HCT116 (cell line): ENCODE measurements around the gene C2orf68. TPM values are rescaled to one million over a fixed set of nuclear protein-coding genes. Genes with fewer than 3 reads are reported as not detected.

ENCODE experiments used
- ATAC-seq: fragments of 200-7000 bp; cut with Tn5 transposase; 2 replicates; pipeline ENCODE4 v1.9.1; 2020; ENCODE audit warnings: mild to moderate bottlenecking, moderate library complexity
- BruUV-seq: library from RNA; stranded (reverse); fragments of 400-500 nt; replicated peaks from 2 replicates; lab custom pipeline; 2021; lab: Mats Ljungman, UMichigan
- CTCF ChIA-PET: fragments of 300-600 bp; sonication (Branson Sonifier 250); formaldehyde crosslinking; loops from one replicate; lab custom pipeline; 2021; ENCODE audit warnings: antibody characterized with exemption; lab: Charles Lee
- POLR2A ChIA-PET: fragments of 300-600, 350-600 bp; sonication (Branson Sonifier 250); formaldehyde crosslinking; loops from one replicate; lab custom pipeline; 2021; ENCODE audit warnings: antibody characterized with exemption; lab: Charles Lee
- RAD21 ChIA-PET, 2 experiments: fragments of 300-600 bp; sonication (Branson Sonifier 250); formaldehyde crosslinking; loops; one replicate each; lab custom pipeline; 2023; ENCODE audit warnings: low total read pairs in 2 of 2; ENCODE audit not compliant: uncharacterized antibody in 2 of 2, unreplicated experiment in 2 of 2, low non-redundant PET in 1 of 2; lab: Charles Lee
- DNase-seq: peaks from one replicate; pipeline ENCODE4 v3.0.0-alpha.2; 2010; ENCODE audit warnings: low read depth, low spot score
- H2AFZ ChIP-seq: fragments of 200-600 bp; shearing (Covaris generic), sonication (generic); 2 replicates; pipeline ENCODE4 v1.6.1; 2017; ENCODE audit warnings: low read depth, mixed run types, mixed read lengths, antibody characterized with exemption, low read length; ENCODE audit not compliant: poor library complexity, severe bottlenecking
- H3K27ac ChIP-seq: 2 replicates; pipeline ENCODE4 v1.5.1; 2012; ENCODE audit warnings: low read depth, low read length
- H3K27me3 ChIP-seq: fragments of 200-600 bp; sonication (generic); 2 replicates; pipeline ENCODE4 v1.6.1; 2016; ENCODE audit warnings: mixed run types, low read length, mixed read lengths; ENCODE audit not compliant: insufficient read depth
- H3K36me3 ChIP-seq, 2 experiments: fragments of 200-500 bp in 1 of 2; fragments of 200-600 bp in 1 of 2; sonication (Bioruptor generic) in 1 of 2; sonication (generic) in 1 of 2; 2 replicates each; pipeline versions ENCODE4 v1.5.1 to v1.6.1; 2014 to 2016; ENCODE audit warnings: low read length in 2 of 2, inconsistent platforms in 1 of 2, mixed read lengths in 1 of 2, mixed run types in 1 of 2; ENCODE audit not compliant: insufficient read depth in 2 of 2, control insufficient read depth in 1 of 2
- H3K4me1 ChIP-seq, 2 experiments: fragments of 200-600 bp in 1 of 2; sonication (generic) in 1 of 2; 2 replicates each; pipeline versions ENCODE4 v1.5.1 to v1.6.1; 2012 to 2017; ENCODE audit warnings: low read length in 2 of 2, inconsistent platforms in 1 of 2, mild to moderate bottlenecking in 1 of 2, mixed read lengths in 1 of 2, mixed run types in 1 of 2, moderate library complexity in 1 of 2; ENCODE audit not compliant: insufficient read depth in 2 of 2, control insufficient read depth in 1 of 2
- H3K4me2 ChIP-seq: fragments of 200-600 bp; sonication (generic); 2 replicates; pipeline ENCODE4 v1.6.1; 2017; ENCODE audit warnings: mixed run types, low read length, mixed read lengths
- H3K4me3 ChIP-seq, 2 experiments: fragments of 200-600 bp in 1 of 2; sonication (generic) in 1 of 2; replicated peaks in 1 of 2; 2 replicates each; pipeline ENCODE4 v1.5.1; 2011 to 2016; ENCODE audit warnings: low read length in 2 of 2, control low read depth in 1 of 2, low read depth in 1 of 2, mild to moderate bottlenecking in 1 of 2, mixed read lengths in 1 of 2, mixed run types in 1 of 2
- H3K79me2 ChIP-seq: fragments of 200-600 bp; sonication (generic); 2 replicates; pipeline ENCODE4 v1.6.1; 2017; ENCODE audit warnings: mild to moderate bottlenecking, mixed run types, low read length, moderate library complexity, mixed read lengths; ENCODE audit not compliant: insufficient read depth
- H3K9ac ChIP-seq: fragments of 200-600 bp; sonication (generic); 2 replicates; pipeline ENCODE4 v1.6.1; 2016; ENCODE audit warnings: low read length, mixed read lengths
- H3K9me2 ChIP-seq: fragments of 200-600 bp; sonication (generic), shearing (Covaris generic); 2 replicates; pipeline ENCODE4 v1.6.1; 2017; ENCODE audit warnings: mixed run types, mild to moderate bottlenecking, moderate library complexity; ENCODE audit not compliant: insufficient read depth
- H3K9me3 ChIP-seq, 2 experiments: fragments of 200-500 bp in 1 of 2; fragments of 200-600 bp in 1 of 2; sonication (Bioruptor generic) in 1 of 2; sonication (generic) in 1 of 2; 2 replicates each; pipeline ENCODE4 v1.6.1; 2014 to 2017; ENCODE audit warnings: low read length in 2 of 2, mixed read lengths in 2 of 2, inconsistent platforms in 1 of 2, low read depth in 1 of 2, mild to moderate bottlenecking in 1 of 2, mixed run types in 1 of 2, moderate library complexity in 1 of 2; ENCODE audit not compliant: control insufficient read depth in 1 of 2, insufficient read depth in 1 of 2
- H4K20me1 ChIP-seq: fragments of 200-600 bp; sonication (generic), shearing (Covaris generic); 2 replicates; pipeline ENCODE4 v1.6.1; 2017; ENCODE audit warnings: mixed run types, mild to moderate bottlenecking, moderate library complexity; ENCODE audit not compliant: insufficient read depth
- CBX3 ChIP-seq: IDR thresholded peaks from 2 replicates; pipeline ENCODE4 v1.6.1; 2012; ENCODE audit warnings: low read depth
- EGR1 ChIP-seq: IDR thresholded peaks from 2 replicates; pipeline ENCODE4 v1.6.1; 2012; ENCODE audit warnings: low read depth
- ELF1 ChIP-seq: IDR thresholded peaks from 2 replicates; pipeline ENCODE4 v1.6.1; 2012; ENCODE audit warnings: low read depth, borderline replicate concordance
- EZH2 ChIP-seq: fragments of 200-600 bp; sonication (generic); IDR thresholded peaks from 2 replicates; pipeline ENCODE4 v1.6.1; 2017; ENCODE audit warnings: antibody characterized with exemption, mixed run types
- EZH2phosphoT487 ChIP-seq: fragments of 200-600 bp; IDR thresholded peaks from 2 replicates; pipeline ENCODE4 v1.6.1; 2018; ENCODE audit warnings: antibody characterized with exemption, borderline replicate concordance
- FOSL1 ChIP-seq: IDR thresholded peaks from 2 replicates; pipeline ENCODE4 v1.6.1; 2012; ENCODE audit warnings: low read depth
- POLR2A ChIP-seq: IDR thresholded peaks from 2 replicates; pipeline ENCODE4 v1.7.0; 2011; ENCODE audit warnings: borderline replicate concordance; ENCODE audit not compliant: insufficient read depth, insufficient read length; ENCODE audit errors: extremely low read depth
- RAD21 ChIP-seq: IDR thresholded peaks from 2 replicates; pipeline ENCODE4 v1.6.1; 2012; ENCODE audit warnings: low read depth, mild to moderate bottlenecking
- SIN3A ChIP-seq: IDR thresholded peaks from 2 replicates; pipeline ENCODE4 v1.6.1; 2012; ENCODE audit warnings: low read depth
- SP1 ChIP-seq: IDR thresholded peaks from 2 replicates; pipeline ENCODE4 v1.6.1; 2012; ENCODE audit warnings: low read depth
- SRF ChIP-seq: IDR thresholded peaks from 2 replicates; pipeline ENCODE4 v1.6.1; 2012; ENCODE audit warnings: low read depth
- ZFX ChIP-seq: fragments of 450-650 bp; IDR thresholded peaks from 2 replicates; pipeline ENCODE4 v1.6.1; 2017
- ZNF274 ChIP-seq: fragments of 200-500 bp; sonication (Bioruptor generic); IDR thresholded peaks from 2 replicates; pipeline ENCODE4 v1.6.1; 2014; ENCODE audit warnings: mild to moderate bottlenecking, low read depth, low read length, inconsistent platforms
- intact Hi-C: fragments of 100-400 bp; cut with micrococcal nuclease; formaldehyde crosslinking; loops from 2 replicates; pipeline ENCODE4 v1.10.0; 2022
- total RNA-seq: library from RNA; stranded (reverse); gene quantifications from one replicate; pipeline ENCODE4 v1.2.1, GENCODE V29; 2021; ENCODE audit not compliant: unreplicated experiment
- TF ChIP-seq, protein P1 (sequence below): IDR thresholded peaks from 2 replicates; pipeline ENCODE4 v1.6.1; 2012
- TF ChIP-seq, protein P2 (sequence below): IDR thresholded peaks from 2 replicates; pipeline ENCODE4 v1.6.1; 2012; ENCODE audit warnings: low read depth
- TF ChIP-seq, protein P3 (sequence below): IDR thresholded peaks from 2 replicates; pipeline ENCODE4 v1.6.1; 2012
- TF ChIP-seq, protein P4 (sequence below): IDR thresholded peaks from 2 replicates; pipeline ENCODE4 v1.6.1; 2011; ENCODE audit warnings: mild to moderate bottlenecking, low read length, moderate library complexity; ENCODE audit not compliant: insufficient replicate concordance; ENCODE audit errors: extremely low read depth

Gene C2orf68
- total RNA-seq, 1 experiment from 2014 or later = 21.8 TPM

DNA sequence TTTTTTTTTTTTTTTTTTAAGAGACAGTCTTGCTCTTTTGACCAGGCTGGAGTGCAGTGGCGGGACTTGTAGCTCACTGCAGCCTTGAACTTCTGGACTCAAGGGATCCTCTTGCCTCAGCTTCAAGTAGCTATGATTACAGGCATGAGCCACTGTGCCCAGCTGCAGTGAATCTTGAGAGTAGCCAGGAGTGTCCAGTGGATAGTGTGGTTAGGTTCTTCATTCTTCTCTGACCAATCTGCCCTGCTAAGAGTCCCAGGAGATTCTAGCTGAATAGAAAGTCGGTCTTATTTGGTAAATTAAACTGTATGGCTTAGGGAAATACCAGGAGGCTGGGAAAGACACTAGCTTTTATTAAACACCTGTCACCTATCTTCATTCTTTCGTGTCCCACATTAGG, 19.4 kb upstream of the C2orf68 start:
- peaks cover 48 to 58% of the 10 kb centered on the region in 2 experiments for H3K36me3 ChIP-seq

More for the DNA sequence above, 19.4 kb upstream of the C2orf68 start:
- TF ChIP-seq, protein P1, sequence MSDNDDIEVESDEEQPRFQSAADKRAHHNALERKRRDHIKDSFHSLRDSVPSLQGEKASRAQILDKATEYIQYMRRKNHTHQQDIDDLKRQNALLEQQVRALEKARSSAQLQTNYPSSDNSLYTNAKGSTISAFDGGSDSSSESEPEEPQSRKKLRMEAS = no peak
- TF ChIP-seq SRF (no peak), CBX3 (no peak), ZNF274 (no peak), EGR1 (no peak), SIN3A (no peak), FOSL1 (no peak), EZH2phosphoT487 (no peak), POLR2A (no peak), EZH2 (no peak), ZFX (no peak), RAD21 (no peak), ELF1 (no peak), SP1 (no peak)
- TF ChIP-seq, protein P2, sequence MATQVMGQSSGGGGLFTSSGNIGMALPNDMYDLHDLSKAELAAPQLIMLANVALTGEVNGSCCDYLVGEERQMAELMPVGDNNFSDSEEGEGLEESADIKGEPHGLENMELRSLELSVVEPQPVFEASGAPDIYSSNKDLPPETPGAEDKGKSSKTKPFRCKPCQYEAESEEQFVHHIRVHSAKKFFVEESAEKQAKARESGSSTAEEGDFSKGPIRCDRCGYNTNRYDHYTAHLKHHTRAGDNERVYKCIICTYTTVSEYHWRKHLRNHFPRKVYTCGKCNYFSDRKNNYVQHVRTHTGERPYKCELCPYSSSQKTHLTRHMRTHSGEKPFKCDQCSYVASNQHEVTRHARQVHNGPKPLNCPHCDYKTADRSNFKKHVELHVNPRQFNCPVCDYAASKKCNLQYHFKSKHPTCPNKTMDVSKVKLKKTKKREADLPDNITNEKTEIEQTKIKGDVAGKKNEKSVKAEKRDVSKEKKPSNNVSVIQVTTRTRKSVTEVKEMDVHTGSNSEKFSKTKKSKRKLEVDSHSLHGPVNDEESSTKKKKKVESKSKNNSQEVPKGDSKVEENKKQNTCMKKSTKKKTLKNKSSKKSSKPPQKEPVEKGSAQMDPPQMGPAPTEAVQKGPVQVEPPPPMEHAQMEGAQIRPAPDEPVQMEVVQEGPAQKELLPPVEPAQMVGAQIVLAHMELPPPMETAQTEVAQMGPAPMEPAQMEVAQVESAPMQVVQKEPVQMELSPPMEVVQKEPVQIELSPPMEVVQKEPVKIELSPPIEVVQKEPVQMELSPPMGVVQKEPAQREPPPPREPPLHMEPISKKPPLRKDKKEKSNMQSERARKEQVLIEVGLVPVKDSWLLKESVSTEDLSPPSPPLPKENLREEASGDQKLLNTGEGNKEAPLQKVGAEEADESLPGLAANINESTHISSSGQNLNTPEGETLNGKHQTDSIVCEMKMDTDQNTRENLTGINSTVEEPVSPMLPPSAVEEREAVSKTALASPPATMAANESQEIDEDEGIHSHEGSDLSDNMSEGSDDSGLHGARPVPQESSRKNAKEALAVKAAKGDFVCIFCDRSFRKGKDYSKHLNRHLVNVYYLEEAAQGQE = no peak
- TF ChIP-seq, protein P3, sequence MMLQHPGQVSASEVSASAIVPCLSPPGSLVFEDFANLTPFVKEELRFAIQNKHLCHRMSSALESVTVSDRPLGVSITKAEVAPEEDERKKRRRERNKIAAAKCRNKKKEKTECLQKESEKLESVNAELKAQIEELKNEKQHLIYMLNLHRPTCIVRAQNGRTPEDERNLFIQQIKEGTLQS = no peak
- TF ChIP-seq, protein P4, sequence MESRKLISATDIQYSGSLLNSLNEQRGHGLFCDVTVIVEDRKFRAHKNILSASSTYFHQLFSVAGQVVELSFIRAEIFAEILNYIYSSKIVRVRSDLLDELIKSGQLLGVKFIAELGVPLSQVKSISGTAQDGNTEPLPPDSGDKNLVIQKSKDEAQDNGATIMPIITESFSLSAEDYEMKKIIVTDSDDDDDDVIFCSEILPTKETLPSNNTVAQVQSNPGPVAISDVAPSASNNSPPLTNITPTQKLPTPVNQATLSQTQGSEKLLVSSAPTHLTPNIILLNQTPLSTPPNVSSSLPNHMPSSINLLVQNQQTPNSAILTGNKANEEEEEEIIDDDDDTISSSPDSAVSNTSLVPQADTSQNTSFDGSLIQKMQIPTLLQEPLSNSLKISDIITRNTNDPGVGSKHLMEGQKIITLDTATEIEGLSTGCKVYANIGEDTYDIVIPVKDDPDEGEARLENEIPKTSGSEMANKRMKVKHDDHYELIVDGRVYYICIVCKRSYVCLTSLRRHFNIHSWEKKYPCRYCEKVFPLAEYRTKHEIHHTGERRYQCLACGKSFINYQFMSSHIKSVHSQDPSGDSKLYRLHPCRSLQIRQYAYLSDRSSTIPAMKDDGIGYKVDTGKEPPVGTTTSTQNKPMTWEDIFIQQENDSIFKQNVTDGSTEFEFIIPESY = no peak
- Histone ChIP-seq H3K9ac (no peak overlapping the region), H3K27me3 (no peaks in the 10 kb centered on the region), H3K9me3 (no peaks in the 10 kb centered on the region), H3K4me1 (no peaks in the 10 kb centered on the region), H4K20me1 (no peaks in the 10 kb centered on the region), H3K4me3 (no peak overlapping the region), H2AFZ (no peak overlapping the region), H3K4me2 (no peak overlapping the region), H3K79me2 (peaks cover 51% of the 10 kb centered on the region), H3K27ac (no peak overlapping the region), H3K9me2 (no peaks in the 10 kb centered on the region)
- POLR2A ChIA-PET = no interaction called here
- no peak for ATAC-seq
- RAD21 ChIA-PET = no interaction called here
- no peak for DNase-seq
- CTCF ChIA-PET = interaction anchor here (1.7 kb wide), 1 partner anchor 17 kb away, joined by 3 read pairs; no protein-coding TSS in a partner anchor
- intact Hi-C loops = no loop called here
- BruUV-seq = no TSS peak
